Endothelial cell (in vitro differentiated cells): ENCODE measurements around the gene UBIAD1. TPM values are rescaled to one million over a fixed set of nuclear protein-coding genes. Genes with fewer than 3 reads are reported as not detected.

Source experiments
- DNase-seq: peaks from one replicate; pipeline ENCODE4 v3.0.0; 2021; ENCODE audit warnings: low spot score
- H3K27ac Mint-ChIP-seq: one replicate; pipeline ENCODE4 v1.8.0; 2021; ENCODE audit warnings: mixed read lengths, inconsistent platforms; ENCODE audit not compliant: unreplicated experiment
- H3K27me3 Mint-ChIP-seq: one replicate; pipeline ENCODE4 v1.8.0; 2021; ENCODE audit warnings: mild to moderate bottlenecking, moderate library complexity, mixed read lengths, inconsistent platforms; ENCODE audit not compliant: unreplicated experiment
- H3K36me3 Mint-ChIP-seq: one replicate; pipeline ENCODE4 v1.8.0; 2021; ENCODE audit warnings: mild to moderate bottlenecking, low read depth, mixed read lengths, inconsistent platforms; ENCODE audit not compliant: unreplicated experiment
- H3K4me1 Mint-ChIP-seq: one replicate; pipeline ENCODE4 v1.8.0; 2021; ENCODE audit warnings: mild to moderate bottlenecking, mixed read lengths, inconsistent platforms; ENCODE audit not compliant: unreplicated experiment
- H3K4me3 Mint-ChIP-seq: one replicate; pipeline ENCODE4 v1.8.0; 2021; ENCODE audit warnings: mild to moderate bottlenecking, mixed read lengths, inconsistent platforms; ENCODE audit not compliant: unreplicated experiment
- H3K9me3 Mint-ChIP-seq: one replicate; pipeline ENCODE4 v1.8.0; 2021; ENCODE audit warnings: mixed read lengths, inconsistent platforms; ENCODE audit not compliant: unreplicated experiment
- total RNA-seq: library from RNA; stranded (reverse); fragmentation: NEBNext Ultra II Directional; extraction: Animal tissue kit (Norgen Biotek cat#: 25700); gene quantifications from one replicate; pipeline ENCODE4 v1.2.1, GENCODE V29; 2021; ENCODE audit not compliant: unreplicated experiment
- TF ChIP-seq, protein P1 (sequence below): fragments of 200-600 bp; sonication (generic); IDR thresholded peaks from one replicate; pipeline ENCODE4 v1.5.0; 2021; ENCODE audit warnings: antibody characterized with exemption; ENCODE audit not compliant: unreplicated experiment

The UBIAD1 gene
- total RNA-seq, 1 donor from 2014 or later: 16.5 TPM

DNA sequence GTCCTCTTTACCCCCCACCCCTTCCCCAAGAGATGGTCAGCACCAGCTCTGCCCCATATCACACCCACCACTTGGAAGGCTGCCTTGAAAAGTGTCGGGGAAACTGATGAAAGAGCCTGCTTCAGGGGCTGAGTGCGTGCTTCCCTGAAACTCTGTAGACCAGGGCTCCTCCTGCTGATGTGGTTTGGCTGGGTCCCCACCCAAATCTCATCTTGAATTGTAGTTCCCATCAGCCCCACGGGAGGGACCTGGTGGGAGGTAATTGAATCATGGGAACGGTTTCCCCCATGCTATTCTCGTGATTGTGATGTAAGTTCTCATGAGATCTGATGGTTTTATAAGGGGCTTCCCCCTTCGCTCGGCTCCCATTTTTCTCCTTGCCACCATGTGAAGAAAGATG, 36.4 kb downstream of the UBIAD1 start:
- H3K4me3 Mint-ChIP-seq: no peak overlapping the region
- peaks cover 10% of the 10 kb centered on the region for H3K4me1 Mint-ChIP-seq
- peaks cover 4% of the 10 kb centered on the region for H3K27me3 Mint-ChIP-seq
- no peak for DNase-seq
- TF ChIP-seq, protein P1, sequence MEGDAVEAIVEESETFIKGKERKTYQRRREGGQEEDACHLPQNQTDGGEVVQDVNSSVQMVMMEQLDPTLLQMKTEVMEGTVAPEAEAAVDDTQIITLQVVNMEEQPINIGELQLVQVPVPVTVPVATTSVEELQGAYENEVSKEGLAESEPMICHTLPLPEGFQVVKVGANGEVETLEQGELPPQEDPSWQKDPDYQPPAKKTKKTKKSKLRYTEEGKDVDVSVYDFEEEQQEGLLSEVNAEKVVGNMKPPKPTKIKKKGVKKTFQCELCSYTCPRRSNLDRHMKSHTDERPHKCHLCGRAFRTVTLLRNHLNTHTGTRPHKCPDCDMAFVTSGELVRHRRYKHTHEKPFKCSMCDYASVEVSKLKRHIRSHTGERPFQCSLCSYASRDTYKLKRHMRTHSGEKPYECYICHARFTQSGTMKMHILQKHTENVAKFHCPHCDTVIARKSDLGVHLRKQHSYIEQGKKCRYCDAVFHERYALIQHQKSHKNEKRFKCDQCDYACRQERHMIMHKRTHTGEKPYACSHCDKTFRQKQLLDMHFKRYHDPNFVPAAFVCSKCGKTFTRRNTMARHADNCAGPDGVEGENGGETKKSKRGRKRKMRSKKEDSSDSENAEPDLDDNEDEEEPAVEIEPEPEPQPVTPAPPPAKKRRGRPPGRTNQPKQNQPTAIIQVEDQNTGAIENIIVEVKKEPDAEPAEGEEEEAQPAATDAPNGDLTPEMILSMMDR: no peak
- H3K27ac Mint-ChIP-seq: no peak overlapping the region
- no peaks in the 10 kb centered on the region for H3K9me3 Mint-ChIP-seq
- no peaks in the 10 kb centered on the region for H3K36me3 Mint-ChIP-seq

DNA sequence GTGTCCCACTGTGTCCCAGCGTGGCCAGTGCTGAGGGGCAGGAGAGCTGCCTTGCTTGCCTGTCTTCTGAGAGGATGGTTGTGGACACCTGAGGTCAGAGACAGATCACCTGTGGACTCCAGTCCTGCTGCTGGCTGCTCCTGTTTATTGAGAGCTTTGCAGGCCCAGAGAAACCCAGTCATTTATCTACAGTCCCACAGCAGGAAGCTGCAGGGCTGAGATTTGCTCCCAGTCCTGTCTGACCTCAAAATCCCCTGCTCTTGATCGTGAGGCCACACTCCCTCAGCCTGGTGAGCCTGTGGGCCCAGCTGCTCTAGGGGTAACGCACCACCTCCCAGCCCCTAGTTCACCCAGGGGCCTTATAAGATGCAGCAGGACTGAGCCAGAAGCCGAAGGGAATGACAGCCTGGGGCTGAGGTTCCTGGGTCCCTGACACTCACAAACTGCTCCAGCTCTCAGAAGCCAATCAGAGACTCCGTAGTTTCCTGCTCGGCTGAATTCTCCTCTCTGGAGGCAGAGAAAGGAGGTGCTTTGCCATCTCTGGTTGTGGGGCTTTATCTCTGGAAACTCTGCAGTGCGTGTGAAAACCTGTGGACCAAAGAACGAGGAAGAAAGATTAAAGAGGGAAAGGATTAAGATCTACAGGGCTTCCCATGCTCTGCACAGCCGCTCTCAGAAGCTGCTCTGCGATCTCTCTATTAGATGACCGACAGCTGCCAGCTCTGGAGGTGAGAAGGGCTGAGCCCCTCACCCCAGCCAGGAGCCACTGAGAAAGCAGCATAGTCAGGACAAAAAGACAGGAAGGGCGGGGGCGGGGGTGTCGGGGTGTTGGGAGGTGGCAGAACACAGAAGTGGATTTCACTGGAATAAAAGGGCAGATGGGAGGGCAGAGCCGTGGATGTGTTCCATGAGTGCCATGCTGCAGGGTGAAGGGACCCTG, 39.1 kb downstream of the UBIAD1 start:
- H3K27me3 Mint-ChIP-seq: peaks cover 4% of the 10 kb centered on the region
- H3K27ac Mint-ChIP-seq: no peak overlapping the region
- no peak for DNase-seq
- H3K4me3 Mint-ChIP-seq: no peak overlapping the region
- H3K4me1 Mint-ChIP-seq: peaks cover 13% of the 10 kb centered on the region
- TF ChIP-seq, protein P1: no peak
- no peaks in the 10 kb centered on the region for H3K9me3 Mint-ChIP-seq
- H3K36me3 Mint-ChIP-seq: no peaks in the 10 kb centered on the region

DNA sequence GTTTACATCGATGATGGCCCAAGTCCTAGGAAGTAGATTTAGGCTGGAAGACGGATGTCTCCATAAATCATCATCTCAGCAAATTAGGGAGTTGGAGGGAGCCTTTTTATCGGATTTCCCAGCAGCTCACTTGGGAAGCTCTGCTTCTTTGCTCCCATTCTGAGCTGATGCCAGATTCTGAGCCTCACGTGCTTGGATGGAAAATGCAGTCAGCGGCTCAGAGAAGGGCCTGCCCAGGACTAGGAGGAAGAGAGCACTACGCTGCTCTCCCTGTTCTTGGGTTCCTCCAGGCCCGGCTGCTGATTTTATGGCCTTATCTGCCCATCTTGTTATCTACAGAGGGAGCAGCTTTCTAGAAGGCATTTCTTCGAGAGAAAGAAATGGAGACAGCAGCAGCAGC, 42.0 kb downstream of the UBIAD1 start:
- TF ChIP-seq, protein P1: no peak
- no peak overlapping the region for H3K27ac Mint-ChIP-seq
- H3K4me1 Mint-ChIP-seq: peaks cover 13% of the 10 kb centered on the region

DNA sequence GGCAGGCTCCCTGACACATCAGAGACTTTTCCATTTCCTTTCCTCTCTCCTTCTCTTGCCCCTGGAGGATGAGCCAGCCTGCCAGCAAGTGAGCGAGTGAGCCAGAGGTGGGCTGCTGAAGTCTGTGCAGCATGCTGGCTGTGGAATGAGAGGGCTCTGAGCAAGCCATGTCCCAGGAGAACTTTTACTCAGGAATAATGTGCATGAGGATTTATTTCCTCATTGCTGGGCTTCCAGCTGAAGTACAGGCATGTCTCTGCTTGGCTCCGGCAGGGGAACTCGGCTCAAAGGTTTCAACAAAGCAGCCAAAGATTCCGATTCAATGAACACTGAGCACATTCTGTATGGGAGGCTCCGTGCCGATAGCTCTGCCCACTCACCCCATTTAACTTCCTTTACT, 43.7 kb downstream of the UBIAD1 start:
- no peaks in the 10 kb centered on the region for H3K9me3 Mint-ChIP-seq
- no peak for DNase-seq
- TF ChIP-seq, protein P1: no peak
- H3K4me3 Mint-ChIP-seq: no peak overlapping the region
- peaks cover 5% of the 10 kb centered on the region for H3K27me3 Mint-ChIP-seq
- H3K27ac Mint-ChIP-seq: no peak overlapping the region
- peaks cover 12% of the 10 kb centered on the region for H3K4me1 Mint-ChIP-seq
- no peaks in the 10 kb centered on the region for H3K36me3 Mint-ChIP-seq

More for the DNA sequence above, 42.0 kb downstream of the UBIAD1 start:
- Mint-ChIP-seq H3K9me3 (no peaks in the 10 kb centered on the region), H3K27me3 (peaks cover 5% of the 10 kb centered on the region), H3K4me3 (no peak overlapping the region), H3K36me3 (no peaks in the 10 kb centered on the region)
- no peak for DNase-seq

DNA sequence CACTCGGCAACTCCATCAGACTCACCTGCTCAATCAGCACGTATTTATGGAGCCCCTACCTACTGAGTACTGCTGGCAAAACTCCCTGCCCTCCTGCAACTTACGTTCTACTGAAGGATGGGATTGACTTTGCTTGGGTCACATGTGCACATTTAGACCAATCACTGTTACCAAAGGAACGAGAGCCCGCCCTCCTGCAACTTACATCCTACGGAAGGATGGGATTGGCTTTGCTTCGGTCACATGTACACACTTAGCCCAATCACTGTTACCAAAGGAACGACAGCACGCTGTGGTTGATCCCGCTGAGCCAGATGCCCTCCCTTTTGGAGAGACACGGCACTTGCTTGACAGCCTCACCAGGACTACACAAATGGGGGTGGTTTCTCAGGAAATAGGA, 46.0 kb downstream of the UBIAD1 start:
- no peak for DNase-seq
- TF ChIP-seq, protein P1: no peak
- H3K4me3 Mint-ChIP-seq: no peak overlapping the region
- H3K36me3 Mint-ChIP-seq: no peaks in the 10 kb centered on the region
- no peaks in the 10 kb centered on the region for H3K9me3 Mint-ChIP-seq
- peaks cover 3% of the 10 kb centered on the region for H3K4me1 Mint-ChIP-seq
- H3K27ac Mint-ChIP-seq: no peak overlapping the region
- peaks cover 2% of the 10 kb centered on the region for H3K27me3 Mint-ChIP-seq
